ENCODE data around the gene RILPL1. TPM values are rescaled to one million over a fixed set of nuclear protein-coding genes. Genes with fewer than 3 reads are reported as not detected.
A peak's percentile ranks its signal among the peaks of the same experiment; 100 is the strongest.
"Not testable (repeated sequence)": the region's sequence is repeated elsewhere in the genome, so short reads cannot be mapped to it uniquely, and the experiment has no call there.

RILPL1 gene
- total RNA-seq, 1 donor from 2014 or later, result 7.9 TPM

DNA sequence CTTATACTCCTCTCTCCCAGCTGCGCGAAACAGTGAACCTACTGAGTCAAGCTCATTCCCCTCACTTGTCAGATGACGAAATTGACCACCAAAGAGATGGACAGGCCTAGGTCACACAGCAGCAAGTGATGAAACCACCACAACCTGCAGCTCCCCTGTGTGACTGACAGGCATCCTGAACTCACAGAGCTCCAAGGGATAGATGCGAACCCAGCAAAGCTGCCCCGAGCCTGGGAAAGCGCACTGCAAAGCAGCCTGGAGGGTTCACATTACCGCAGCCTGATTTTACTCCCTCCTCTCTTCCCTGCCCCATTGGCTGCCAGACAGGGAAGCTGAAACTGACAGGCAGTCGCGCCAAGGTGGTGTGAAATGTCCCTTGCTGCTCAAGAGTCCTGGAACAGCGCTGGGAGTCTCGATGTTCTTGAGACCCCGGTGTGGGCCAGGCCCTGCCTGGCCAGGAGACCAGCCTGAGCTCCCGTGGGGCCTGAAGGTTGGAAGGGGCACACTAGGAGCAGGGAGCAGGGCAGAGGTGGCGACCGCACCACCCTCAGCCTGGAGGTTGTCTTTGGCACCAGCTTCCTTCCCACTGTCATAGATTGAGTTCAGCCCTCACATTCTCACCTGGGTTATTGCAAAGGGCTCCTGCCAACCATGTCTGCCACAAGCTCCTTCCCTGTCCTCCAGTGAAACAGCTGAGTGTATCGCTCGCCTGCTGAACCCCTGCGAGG is 39.2 kb downstream of the RILPL1 start:
- Histone ChIP-seq H3K36me3 (ENCODE audit: control insufficient read depth, insufficient read depth, low read length) (peaks cover 10% of the 10 kb centered on the region), H3K27me3 (ENCODE audit: control insufficient read depth, insufficient read depth, low read length) (no peaks in the 10 kb centered on the region), H3K4me3 (ENCODE audit: low read depth, low read length) (no peak overlapping the region)
- FAIRE-seq, result no peak
- TF ChIP-seq, protein P1, sequence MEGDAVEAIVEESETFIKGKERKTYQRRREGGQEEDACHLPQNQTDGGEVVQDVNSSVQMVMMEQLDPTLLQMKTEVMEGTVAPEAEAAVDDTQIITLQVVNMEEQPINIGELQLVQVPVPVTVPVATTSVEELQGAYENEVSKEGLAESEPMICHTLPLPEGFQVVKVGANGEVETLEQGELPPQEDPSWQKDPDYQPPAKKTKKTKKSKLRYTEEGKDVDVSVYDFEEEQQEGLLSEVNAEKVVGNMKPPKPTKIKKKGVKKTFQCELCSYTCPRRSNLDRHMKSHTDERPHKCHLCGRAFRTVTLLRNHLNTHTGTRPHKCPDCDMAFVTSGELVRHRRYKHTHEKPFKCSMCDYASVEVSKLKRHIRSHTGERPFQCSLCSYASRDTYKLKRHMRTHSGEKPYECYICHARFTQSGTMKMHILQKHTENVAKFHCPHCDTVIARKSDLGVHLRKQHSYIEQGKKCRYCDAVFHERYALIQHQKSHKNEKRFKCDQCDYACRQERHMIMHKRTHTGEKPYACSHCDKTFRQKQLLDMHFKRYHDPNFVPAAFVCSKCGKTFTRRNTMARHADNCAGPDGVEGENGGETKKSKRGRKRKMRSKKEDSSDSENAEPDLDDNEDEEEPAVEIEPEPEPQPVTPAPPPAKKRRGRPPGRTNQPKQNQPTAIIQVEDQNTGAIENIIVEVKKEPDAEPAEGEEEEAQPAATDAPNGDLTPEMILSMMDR (IDR thresholded peaks at IDR 0.05; ENCODE audit: insufficient read depth, low read length, severe bottlenecking), result no peak
- no peak for DNase-seq (ENCODE audit: low read depth)

DNA sequence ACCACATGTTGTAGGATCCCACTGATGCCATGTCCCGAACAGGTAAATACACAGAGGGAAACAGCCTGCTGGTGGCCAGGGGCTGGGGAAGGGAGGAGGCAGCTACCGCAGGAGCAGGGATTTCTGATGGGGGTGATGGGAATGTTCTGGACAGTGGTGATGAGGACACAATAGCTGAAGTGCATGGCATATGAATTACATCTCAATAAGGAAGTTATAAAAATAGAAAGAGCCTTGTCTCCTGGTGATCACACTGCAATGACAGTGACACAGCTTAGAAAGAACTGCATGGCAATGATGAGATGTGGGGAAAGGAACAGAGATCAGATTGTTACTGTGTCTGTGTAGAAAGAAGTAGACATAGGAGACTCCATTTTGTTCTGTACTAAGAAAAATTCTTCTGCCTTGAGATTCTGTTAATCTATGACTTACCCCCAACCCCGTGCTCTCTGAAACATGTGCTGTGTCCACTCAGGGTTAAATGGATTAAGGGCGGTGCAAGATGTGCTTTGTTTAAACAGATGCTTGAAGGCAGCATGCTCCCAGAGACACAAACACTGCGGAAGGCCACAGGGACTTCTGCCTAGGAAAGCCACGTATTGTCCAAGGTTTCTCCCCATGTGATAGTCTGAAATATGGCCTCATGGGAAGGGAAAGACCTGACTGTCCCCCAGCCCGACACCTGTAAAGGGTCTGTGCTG is 41.0 kb downstream of the RILPL1 start:
- not testable (repeated sequence) for H3K36me3 ChIP-seq (ENCODE audit: control insufficient read depth, insufficient read depth, low read length); H3K4me3 ChIP-seq (ENCODE audit: low read depth, low read length); DNase-seq (ENCODE audit: low read depth); H3K27me3 ChIP-seq (ENCODE audit: control insufficient read depth, insufficient read depth, low read length); FAIRE-seq

DNA sequence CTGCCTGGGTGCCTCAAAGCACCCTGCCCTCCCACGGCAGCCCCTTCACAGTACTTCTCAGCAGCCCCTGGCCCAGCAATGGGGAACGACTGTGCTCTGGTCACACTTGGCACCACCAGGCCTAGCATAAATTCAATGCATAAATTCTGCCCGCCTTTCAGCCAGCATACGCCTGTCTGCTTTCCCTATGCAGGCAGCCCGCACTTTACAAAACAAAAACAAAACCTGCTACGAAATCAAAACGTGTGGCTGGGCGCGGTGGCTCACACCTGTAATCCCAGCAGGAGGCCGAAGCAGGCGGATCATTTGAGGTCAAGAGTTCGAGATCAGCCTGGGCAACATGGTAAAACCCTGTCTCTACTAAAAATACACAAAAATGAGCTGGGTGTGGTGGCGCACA is 42.0 kb downstream of the RILPL1 start:
- FAIRE-seq (peak; percentile 43), DNase-seq (ENCODE audit: low read depth) (no peak)
- H3K4me3 ChIP-seq (ENCODE audit: low read depth, low read length), result no peak overlapping the region
- TF ChIP-seq, protein P1 (IDR thresholded peaks at IDR 0.05; ENCODE audit: insufficient read depth, low read length, severe bottlenecking), result no peak
- no peaks in the 10 kb centered on the region for H3K27me3 ChIP-seq (ENCODE audit: control insufficient read depth, insufficient read depth, low read length)
- H3K36me3 ChIP-seq (ENCODE audit: control insufficient read depth, insufficient read depth, low read length), result no peaks in the 10 kb centered on the region

DNA sequence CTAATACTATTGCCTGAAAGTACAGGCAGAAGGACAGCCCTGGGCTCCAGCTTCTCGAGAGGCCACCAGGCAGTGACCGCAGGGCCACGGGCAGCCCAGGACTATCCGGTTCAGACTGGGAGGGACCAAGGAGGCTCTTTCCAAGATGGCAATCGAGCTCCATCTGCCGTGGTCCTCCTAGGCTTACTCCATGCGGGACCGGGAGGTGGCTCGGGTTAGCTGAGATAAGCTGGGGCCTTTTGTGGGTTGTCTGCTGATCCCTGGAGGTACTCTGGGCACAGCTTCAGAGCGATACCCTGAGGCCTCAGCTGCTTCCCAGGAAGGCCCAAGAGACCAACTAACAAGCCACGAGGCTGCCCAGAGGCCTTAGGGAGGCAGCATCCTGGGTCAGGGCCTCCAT is 42.5 kb downstream of the RILPL1 start:
- no peaks in the 10 kb centered on the region for H3K36me3 ChIP-seq (ENCODE audit: control insufficient read depth, insufficient read depth, low read length)
- no peaks in the 10 kb centered on the region for H3K27me3 ChIP-seq (ENCODE audit: control insufficient read depth, insufficient read depth, low read length)
- H3K4me3 ChIP-seq (ENCODE audit: low read depth, low read length), result no peak overlapping the region
- DNase-seq (ENCODE audit: low read depth) (no peak), FAIRE-seq (no peak)
- TF ChIP-seq, protein P1 (IDR thresholded peaks at IDR 0.05; ENCODE audit: insufficient read depth, low read length, severe bottlenecking), result no peak

DNA sequence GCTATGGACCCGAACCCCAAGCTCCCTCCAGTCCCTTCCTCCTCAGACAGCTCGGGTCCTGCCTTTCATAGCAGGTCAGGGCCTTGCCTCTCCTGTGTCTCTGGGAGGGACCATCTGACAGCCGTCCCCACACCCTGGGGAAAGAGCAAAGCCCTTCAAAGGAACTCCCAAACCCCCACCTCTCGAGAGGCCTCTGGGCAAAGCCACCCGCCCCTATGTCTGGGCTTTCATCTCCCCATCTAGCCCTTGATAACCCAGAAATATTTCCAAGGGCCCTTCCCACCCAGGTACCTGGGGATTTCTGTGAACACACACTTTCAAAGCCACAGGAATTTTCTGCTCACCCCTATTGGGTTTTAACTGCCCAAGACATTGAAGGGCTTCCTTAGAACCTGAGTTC is 43.4 kb downstream of the RILPL1 start:
- Histone ChIP-seq H3K36me3 (ENCODE audit: control insufficient read depth, insufficient read depth, low read length) (no peaks in the 10 kb centered on the region), H3K27me3 (ENCODE audit: control insufficient read depth, insufficient read depth, low read length) (no peaks in the 10 kb centered on the region), H3K4me3 (ENCODE audit: low read depth, low read length) (no peak overlapping the region)
- DNase-seq (ENCODE audit: low read depth) (no peak), FAIRE-seq (no peak)
- TF ChIP-seq, protein P1 (IDR thresholded peaks at IDR 0.05; ENCODE audit: insufficient read depth, low read length, severe bottlenecking), result no peak

DNA sequence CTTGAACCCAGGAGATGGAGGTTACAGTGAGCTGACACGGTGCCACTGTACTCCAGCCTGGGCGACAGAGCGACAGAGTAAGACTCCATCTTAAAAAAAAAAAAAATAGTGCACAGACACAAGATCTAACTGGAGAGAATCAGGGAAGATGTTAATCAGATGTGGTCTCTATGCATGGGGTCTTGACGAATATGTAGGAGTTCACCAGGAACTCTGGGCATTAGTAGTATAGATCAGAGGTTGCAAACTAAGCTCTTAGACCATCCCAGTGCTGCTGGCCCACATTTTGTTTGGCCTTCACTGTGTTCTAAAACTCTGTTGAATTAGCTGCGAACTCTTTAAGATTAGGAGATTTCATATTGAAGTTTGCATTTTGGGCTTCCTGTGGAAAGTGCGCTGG is 43.9 kb downstream of the RILPL1 start:
- no peak for DNase-seq (ENCODE audit: low read depth)
- TF ChIP-seq, protein P1 (IDR thresholded peaks at IDR 0.05; ENCODE audit: insufficient read depth, low read length, severe bottlenecking), result no peak
- Histone ChIP-seq H3K36me3 (ENCODE audit: control insufficient read depth, insufficient read depth, low read length) (no peaks in the 10 kb centered on the region), H3K27me3 (ENCODE audit: control insufficient read depth, insufficient read depth, low read length) (no peaks in the 10 kb centered on the region), H3K4me3 (ENCODE audit: low read depth, low read length) (no peak overlapping the region)
- no peak for FAIRE-seq
